ENCODE results near the gene RBM33. TPM values are rescaled to one million over a fixed set of nuclear protein-coding genes. Genes with fewer than 3 reads are reported as not detected.

Gene RBM33
- total and polyA plus RNA-seq, 7 donors, result 11.6 to 49.3 (median 40.4) TPM

- DNase-seq (no peak), ATAC-seq (no peak)
- intact Hi-C loops (cut with DNase I), result no loop called here
- no peaks in the 10 kb centered on the region for H3K27me3 ChIP-seq (ENCODE audit: insufficient read depth in 3 of 3, low read length in 2 of 3)
- H3K4me1 ChIP-seq, result peaks cover 13% of the 10 kb centered on the region
- H3K36me3 ChIP-seq (ENCODE audit: insufficient read depth in 1 of 2, low read depth in 1 of 2), result peaks cover 0 to 36% of the 10 kb centered on the region in 2 donors
- no peak overlapping the region for H3K27ac ChIP-seq
- no peak overlapping the region for H3K4me3 ChIP-seq
- no peak for TF ChIP-seq CTCF (IDR thresholded peaks at IDR 0.05)
- H3K9me3 ChIP-seq, result no peaks in the 10 kb centered on the region
- WGBS, 3 donors, result 95 to 96% (median 96%) methylated on average over 6 of the region's 6 CpGs
Observed at GRCh38 chr7:155700847-155701246, 56.4 kb downstream of the RBM33 start.

- DNase-seq (no peak), ATAC-seq (no peak)
- Histone ChIP-seq H3K27ac (no peak overlapping the region), H3K36me3 (ENCODE audit: insufficient read depth in 1 of 2, low read depth in 1 of 2) (peaks cover 1 to 45% of the 10 kb centered on the region in 2 donors), H3K4me1 (peaks cover 13% of the 10 kb centered on the region), H3K4me3 (no peak overlapping the region), H3K9me3 (no peaks in the 10 kb centered on the region), H3K27me3 (ENCODE audit: insufficient read depth in 3 of 3, low read length in 2 of 3) (no peaks in the 10 kb centered on the region)
- TF ChIP-seq CTCF (IDR thresholded peaks at IDR 0.05), result no peak
- WGBS, 3 donors, result 95 to 98% (median 98%) methylated on average over 3 of the region's 3 CpGs
- intact Hi-C loops (cut with DNase I), result no loop called here
Observed at GRCh38 chr7:155701972-155702544, 57.6 kb downstream of the RBM33 start.

- Histone ChIP-seq H3K27ac (no peak overlapping the region), H3K9me3 (no peaks in the 10 kb centered on the region), H3K4me1 (peaks cover 13% of the 10 kb centered on the region), H3K4me3 (no peak overlapping the region), H3K27me3 (ENCODE audit: insufficient read depth in 3 of 3, low read length in 2 of 3) (no peaks in the 10 kb centered on the region), H3K36me3 (ENCODE audit: insufficient read depth in 1 of 2, low read depth in 1 of 2) (peaks cover 3 to 50% of the 10 kb centered on the region in 2 donors)
- no peak for TF ChIP-seq CTCF (IDR thresholded peaks at IDR 0.05)
- DNase-seq (no peak), ATAC-seq (no peak)
- 93 to 98% (median 96%) methylated on average over 1 of the region's 1 CpG for WGBS, 3 donors
- intact Hi-C loops (cut with DNase I), result no loop called here
Observed at GRCh38 chr7:155702616-155703015, 58.2 kb downstream of the RBM33 start.

GRCh38 chr7:155705623-155706360 lies 61.3 kb downstream of the RBM33 start:
- Histone ChIP-seq H3K4me1 (peaks cover 13% of the 10 kb centered on the region), H3K4me3 (no peak overlapping the region), H3K9me3 (no peaks in the 10 kb centered on the region), H3K27ac (peak overlapping the region; percentile 70), H3K36me3 (ENCODE audit: insufficient read depth in 1 of 2, low read depth in 1 of 2) (peaks cover 7 to 79% of the 10 kb centered on the region in 2 donors), H3K27me3 (ENCODE audit: insufficient read depth in 3 of 3, low read length in 2 of 3) (no peaks in the 10 kb centered on the region)
- ATAC-seq, result peak; percentile 82 to 92 (median 87)
- intact Hi-C loops (cut with DNase I), result no loop called here
- 76 to 86% (median 76%) methylated on average over 16 of the region's 16 CpGs for WGBS, 3 donors
- TF ChIP-seq CTCF (IDR thresholded peaks at IDR 0.05), result no peak
- no peak for DNase-seq
